Prostate gland (tissue), 2 donors: ENCODE data around the gene OPN4.

ENCODE experiments used
- CTCF ChIP-seq, 4 experiments: fragments of 200-600 bp in 2 of 4; fragments of 450-650 bp in 2 of 4; sonication (generic) in 2 of 4; IDR thresholded peaks; 1 replicate in 3 of 4; 2 replicates in 1 of 4; pipeline ENCODE4 v1.5.1; 2016 to 2019; ENCODE audit warnings: antibody characterized with exemption in 4 of 4, mild to moderate bottlenecking in 2 of 4, moderate library complexity in 2 of 4
- POLR2A ChIP-seq: fragments of 450-650 bp; IDR thresholded peaks from one replicate; pipeline ENCODE4 v1.6.1; 2016; ENCODE audit warnings: antibody characterized with exemption, mild to moderate bottlenecking
- POLR2AphosphoS5 ChIP-seq: sonication (generic); formaldehyde crosslinking; IDR thresholded peaks from one replicate; pipeline ENCODE4 v1.6.1; 2017; ENCODE audit warnings: antibody characterized with exemption

- no peak for TF ChIP-seq POLR2A
- no peak for TF ChIP-seq POLR2AphosphoS5
- TF ChIP-seq CTCF (IDR thresholded peaks at IDR 0.05) = no peak
Observed at GRCh38 chr10:86715836-86716235, 61.5 kb downstream of the OPN4 start.
